Measurements from ENCODE around the gene SLC2A11.
A peak's percentile ranks its signal among the peaks of the same experiment; 100 is the strongest.

Gene SLC2A11

GRCh38 chr22:23832226-23833016 lies 25.3 kb upstream of the SLC2A11 start:
- Histone ChIP-seq H3K27ac (ENCODE audit: low read depth in 2 of 2, low read length in 2 of 2) (no peak overlapping the region), H3K4me3 (ENCODE audit: low read length in 2 of 2) (no peak overlapping the region), H3K4me1 (ENCODE audit: control insufficient read depth in 2 of 2, insufficient read depth in 2 of 2, low read length in 2 of 2) (peaks cover 0 to under 1% of the 10 kb centered on the region in 2 donors), H3K9me3 (ENCODE audit: control insufficient read depth in 2 of 2, low read length in 2 of 2) (no peaks in the 10 kb centered on the region), H3K27me3 (ENCODE audit: control insufficient read depth in 2 of 2, insufficient read depth in 2 of 2, low read length in 2 of 2) (no peaks in the 10 kb centered on the region), H3K9ac (ENCODE audit: low read depth in 1 of 2, low read length in 2 of 2) (no peak overlapping the region), H3K36me3 (ENCODE audit: control insufficient read depth in 2 of 2, insufficient read depth in 2 of 2, low read length in 2 of 2) (peaks cover 52 to 65% of the 10 kb centered on the region in 2 donors)

- no peak overlapping the region for H3K27ac ChIP-seq (ENCODE audit: low read depth in 2 of 2, low read length in 2 of 2)
- no peak overlapping the region for H3K9ac ChIP-seq (ENCODE audit: low read depth in 1 of 2, low read length in 2 of 2)
- H3K4me1 ChIP-seq (ENCODE audit: control insufficient read depth in 2 of 2, insufficient read depth in 2 of 2, low read length in 2 of 2): peaks cover 4 to 8% of the 10 kb centered on the region in 2 donors
- H3K9me3 ChIP-seq (ENCODE audit: control insufficient read depth in 2 of 2, low read length in 2 of 2): no peaks in the 10 kb centered on the region
- peaks cover 54 to 61% of the 10 kb centered on the region in 2 donors for H3K36me3 ChIP-seq (ENCODE audit: control insufficient read depth in 2 of 2, insufficient read depth in 2 of 2, low read length in 2 of 2)
- H3K4me3 ChIP-seq (ENCODE audit: low read length in 2 of 2): no peak overlapping the region
- H3K27me3 ChIP-seq (ENCODE audit: control insufficient read depth in 2 of 2, insufficient read depth in 2 of 2, low read length in 2 of 2): no peaks in the 10 kb centered on the region
Measured at GRCh38 chr22:23833017-23833751, 24.5 kb upstream of the SLC2A11 start.

GRCh38 chr22:23833911-23834317 lies 23.8 kb upstream of the SLC2A11 start:
- H3K27ac ChIP-seq (ENCODE audit: low read depth in 2 of 2, low read length in 2 of 2): no peak overlapping the region

DNA sequence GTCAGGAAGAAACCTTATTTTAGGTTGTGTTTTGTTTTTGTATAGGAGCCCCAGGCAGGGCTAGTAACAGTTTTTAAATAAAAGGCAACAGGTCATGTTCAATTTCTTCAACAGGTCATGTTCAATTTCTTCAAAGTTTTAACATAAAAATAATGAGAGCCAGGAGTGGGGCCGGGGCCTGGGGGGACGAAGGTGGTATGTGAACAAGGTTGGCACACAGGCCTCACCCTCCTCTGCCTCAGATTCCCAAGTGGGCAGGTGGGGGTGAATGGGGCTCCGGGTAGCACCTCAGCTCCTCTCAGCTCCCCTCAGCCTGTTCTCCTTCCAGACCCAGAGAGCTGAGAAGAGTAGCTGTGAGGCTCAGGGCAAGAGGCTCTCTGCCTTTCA lies 23.3 kb upstream of the SLC2A11 start:
- H3K9ac ChIP-seq (ENCODE audit: low read depth in 1 of 2, low read length in 2 of 2): no peak overlapping the region
- H3K27me3 ChIP-seq (ENCODE audit: control insufficient read depth in 2 of 2, insufficient read depth in 2 of 2, low read length in 2 of 2): no peaks in the 10 kb centered on the region
- H3K36me3 ChIP-seq (ENCODE audit: control insufficient read depth in 2 of 2, insufficient read depth in 2 of 2, low read length in 2 of 2): peaks cover 46 to 51% of the 10 kb centered on the region in 2 donors
- H3K9me3 ChIP-seq (ENCODE audit: control insufficient read depth in 2 of 2, low read length in 2 of 2): no peaks in the 10 kb centered on the region
- H3K4me1 ChIP-seq (ENCODE audit: control insufficient read depth in 2 of 2, insufficient read depth in 2 of 2, low read length in 2 of 2): peaks cover 8 to 9% of the 10 kb centered on the region in 2 donors
- no peak overlapping the region for H3K27ac ChIP-seq (ENCODE audit: low read depth in 2 of 2, low read length in 2 of 2)
- H3K4me3 ChIP-seq (ENCODE audit: low read length in 2 of 2): no peak overlapping the region

More at GRCh38 chr22:23833911-23834317, 23.8 kb upstream of the SLC2A11 start:
- Histone ChIP-seq H3K9ac (ENCODE audit: low read depth in 1 of 2, low read length in 2 of 2) (no peak overlapping the region), H3K36me3 (ENCODE audit: control insufficient read depth in 2 of 2, insufficient read depth in 2 of 2, low read length in 2 of 2) (peaks cover 49 to 56% of the 10 kb centered on the region in 2 donors), H3K4me1 (ENCODE audit: control insufficient read depth in 2 of 2, insufficient read depth in 2 of 2, low read length in 2 of 2) (peaks cover 7 to 9% of the 10 kb centered on the region in 2 donors), H3K4me3 (ENCODE audit: low read length in 2 of 2) (no peak overlapping the region), H3K9me3 (ENCODE audit: control insufficient read depth in 2 of 2, low read length in 2 of 2) (no peaks in the 10 kb centered on the region), H3K27me3 (ENCODE audit: control insufficient read depth in 2 of 2, insufficient read depth in 2 of 2, low read length in 2 of 2) (no peaks in the 10 kb centered on the region)

DNA sequence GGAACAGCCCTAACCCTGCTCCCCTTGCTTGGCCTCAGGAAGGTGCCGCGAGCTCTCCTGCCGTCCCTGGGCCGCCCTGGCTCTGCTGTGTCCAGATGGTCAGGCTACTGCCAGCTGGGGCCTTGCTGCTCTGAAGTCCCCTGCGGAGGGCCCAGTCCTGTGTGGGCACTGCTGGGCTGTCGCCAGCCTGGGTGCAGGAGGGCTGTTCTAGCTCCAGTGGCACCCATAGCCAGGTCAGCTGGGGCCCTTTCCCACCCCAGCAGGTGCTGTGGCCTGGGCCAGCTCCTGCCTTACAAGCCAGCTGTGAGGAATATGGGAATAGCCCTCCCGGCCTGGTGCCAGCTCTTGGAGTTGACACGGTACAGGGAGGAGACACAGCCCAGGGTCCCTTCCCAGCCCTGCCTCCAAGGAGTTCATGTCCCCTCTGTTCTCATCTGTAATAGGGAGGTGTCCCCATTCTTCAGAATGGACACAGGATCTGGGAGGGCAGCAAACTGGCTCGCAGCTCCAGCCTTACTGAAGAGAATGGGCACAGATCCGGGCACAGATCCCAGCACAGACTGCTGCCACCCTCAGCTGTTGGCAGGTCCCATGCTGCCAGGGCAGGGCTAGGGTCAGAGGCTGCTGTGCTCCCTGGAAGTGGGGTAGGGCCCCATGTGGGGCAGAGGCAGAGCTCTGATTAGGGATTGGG lies 22.7 kb upstream of the SLC2A11 start:
- Histone ChIP-seq H3K4me1 (ENCODE audit: control insufficient read depth in 2 of 2, insufficient read depth in 2 of 2, low read length in 2 of 2) (peaks cover 8 to 9% of the 10 kb centered on the region in 2 donors), H3K9me3 (ENCODE audit: control insufficient read depth in 2 of 2, low read length in 2 of 2) (no peaks in the 10 kb centered on the region), H3K4me3 (ENCODE audit: low read length in 2 of 2) (no peak overlapping the region), H3K36me3 (ENCODE audit: control insufficient read depth in 2 of 2, insufficient read depth in 2 of 2, low read length in 2 of 2) (peaks cover 46 to 48% of the 10 kb centered on the region in 2 donors), H3K27ac (ENCODE audit: low read depth in 2 of 2, low read length in 2 of 2) (no peak overlapping the region), H3K9ac (ENCODE audit: low read depth in 1 of 2, low read length in 2 of 2) (no peak overlapping the region), H3K27me3 (ENCODE audit: control insufficient read depth in 2 of 2, insufficient read depth in 2 of 2, low read length in 2 of 2) (no peaks in the 10 kb centered on the region)

DNA sequence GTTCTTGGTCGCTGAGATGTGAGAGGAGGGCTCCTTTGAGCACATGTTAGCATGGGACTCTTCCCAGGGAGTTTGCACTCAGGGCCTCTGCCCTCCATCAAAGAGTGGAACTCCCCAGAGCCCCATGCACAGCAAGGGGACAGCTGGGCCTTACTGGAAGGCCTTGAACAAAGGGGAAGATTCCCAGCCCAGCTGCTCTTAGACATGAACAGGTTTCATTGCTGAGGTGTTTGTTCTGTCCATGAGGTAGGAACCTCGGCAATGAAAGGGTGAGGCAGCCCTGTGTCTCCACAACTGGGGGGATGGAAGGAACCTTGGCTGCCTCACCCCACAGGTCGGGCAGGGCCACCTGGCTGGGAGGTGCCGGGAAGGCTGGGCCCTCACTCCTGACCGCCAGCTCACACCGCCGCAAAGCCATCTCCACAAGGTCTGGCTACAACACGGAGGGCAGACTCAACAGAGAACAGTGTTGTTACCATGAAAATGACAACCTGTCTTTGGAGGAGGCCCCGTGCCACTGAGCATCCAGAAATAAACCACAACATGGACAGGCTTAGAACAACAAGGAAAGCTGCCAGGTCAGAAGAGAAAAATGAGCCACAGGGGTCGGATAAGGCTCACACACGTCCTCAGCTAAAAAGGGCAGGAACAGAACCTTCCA lies 22.1 kb upstream of the SLC2A11 start:
- Histone ChIP-seq H3K4me1 (ENCODE audit: control insufficient read depth in 2 of 2, insufficient read depth in 2 of 2, low read length in 2 of 2) (peaks cover 8 to 9% of the 10 kb centered on the region in 2 donors), H3K9ac (ENCODE audit: low read depth in 1 of 2, low read length in 2 of 2) (no peak overlapping the region), H3K27me3 (ENCODE audit: control insufficient read depth in 2 of 2, insufficient read depth in 2 of 2, low read length in 2 of 2) (no peaks in the 10 kb centered on the region), H3K4me3 (ENCODE audit: low read length in 2 of 2) (no peak overlapping the region), H3K36me3 (ENCODE audit: control insufficient read depth in 2 of 2, insufficient read depth in 2 of 2, low read length in 2 of 2) (peaks cover 44 to 48% of the 10 kb centered on the region in 2 donors), H3K27ac (ENCODE audit: low read depth in 2 of 2, low read length in 2 of 2) (no peak overlapping the region), H3K9me3 (ENCODE audit: control insufficient read depth in 2 of 2, low read length in 2 of 2) (no peaks in the 10 kb centered on the region)

GRCh38 chr22:23836281-23836680 lies 21.4 kb upstream of the SLC2A11 start:
- Histone ChIP-seq H3K9ac (ENCODE audit: low read depth in 1 of 2, low read length in 2 of 2) (no peak overlapping the region), H3K27ac (ENCODE audit: low read depth in 2 of 2, low read length in 2 of 2) (peak overlapping the region in 1 of 2 donors; percentile 9), H3K27me3 (ENCODE audit: control insufficient read depth in 2 of 2, insufficient read depth in 2 of 2, low read length in 2 of 2) (no peaks in the 10 kb centered on the region), H3K9me3 (ENCODE audit: control insufficient read depth in 2 of 2, low read length in 2 of 2) (no peaks in the 10 kb centered on the region), H3K4me3 (ENCODE audit: low read length in 2 of 2) (no peak overlapping the region), H3K36me3 (ENCODE audit: control insufficient read depth in 2 of 2, insufficient read depth in 2 of 2, low read length in 2 of 2) (peaks cover 39 to 43% of the 10 kb centered on the region in 2 donors), H3K4me1 (ENCODE audit: control insufficient read depth in 2 of 2, insufficient read depth in 2 of 2, low read length in 2 of 2) (peaks cover 8 to 9% of the 10 kb centered on the region in 2 donors)

DNA sequence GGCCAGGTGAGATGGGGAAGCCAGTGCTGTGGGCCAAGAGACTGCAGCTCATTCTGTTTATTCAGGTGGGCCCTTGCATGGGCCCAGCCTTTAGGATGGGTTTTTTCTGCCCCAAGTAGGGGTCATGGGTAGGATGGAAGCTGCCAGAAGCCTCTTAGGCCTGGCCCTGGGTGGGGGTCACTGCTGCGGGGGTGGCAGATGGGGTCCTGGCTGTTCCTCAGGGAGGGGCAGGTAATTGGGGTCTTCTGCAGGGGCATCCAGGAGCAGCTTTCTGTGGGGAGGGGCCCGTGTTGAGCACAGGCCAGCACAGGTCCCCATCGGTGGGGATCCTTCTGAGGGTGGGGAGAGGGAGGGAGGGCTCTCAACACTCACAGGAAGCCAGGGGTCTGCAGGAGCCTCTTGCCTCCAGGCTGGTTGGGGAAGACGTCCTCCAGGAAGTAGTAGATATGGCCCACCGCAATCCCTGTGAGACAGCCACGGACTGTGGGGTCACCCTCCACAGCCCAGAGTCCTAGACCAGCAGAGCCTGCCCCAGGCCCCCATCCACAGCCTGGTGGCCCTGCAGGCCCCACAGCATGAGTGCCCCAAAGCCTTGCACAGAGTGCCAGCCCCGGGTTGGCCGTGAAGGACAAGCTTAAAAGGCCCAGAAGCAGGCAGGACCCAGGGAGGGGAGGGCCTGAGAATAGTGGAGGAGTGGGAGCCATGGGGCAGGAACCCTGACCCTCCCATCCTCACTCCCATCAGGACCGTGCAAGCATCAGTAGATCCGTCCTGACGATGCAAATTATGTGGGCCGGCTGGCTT lies 20.8 kb upstream of the SLC2A11 start:
- no peaks in the 10 kb centered on the region for H3K27me3 ChIP-seq (ENCODE audit: control insufficient read depth in 2 of 2, insufficient read depth in 2 of 2, low read length in 2 of 2)
- peaks cover 35 to 37% of the 10 kb centered on the region in 2 donors for H3K36me3 ChIP-seq (ENCODE audit: control insufficient read depth in 2 of 2, insufficient read depth in 2 of 2, low read length in 2 of 2)
- H3K9me3 ChIP-seq (ENCODE audit: control insufficient read depth in 2 of 2, low read length in 2 of 2): no peaks in the 10 kb centered on the region
- peak overlapping the region in 1 of 2 donors; percentile 9 for H3K27ac ChIP-seq (ENCODE audit: low read depth in 2 of 2, low read length in 2 of 2)
- no peak overlapping the region for H3K9ac ChIP-seq (ENCODE audit: low read depth in 1 of 2, low read length in 2 of 2)
- H3K4me1 ChIP-seq (ENCODE audit: control insufficient read depth in 2 of 2, insufficient read depth in 2 of 2, low read length in 2 of 2): peaks cover 8 to 9% of the 10 kb centered on the region in 2 donors
- peak overlapping the region; percentile 13 to 71 for H3K4me3 ChIP-seq (ENCODE audit: low read length in 2 of 2)

GRCh38 chr22:23837496-23837859 lies 20.2 kb upstream of the SLC2A11 start:
- peaks cover 8 to 9% of the 10 kb centered on the region in 2 donors for H3K4me1 ChIP-seq (ENCODE audit: control insufficient read depth in 2 of 2, insufficient read depth in 2 of 2, low read length in 2 of 2)
- peaks cover 31 to 35% of the 10 kb centered on the region in 2 donors for H3K36me3 ChIP-seq (ENCODE audit: control insufficient read depth in 2 of 2, insufficient read depth in 2 of 2, low read length in 2 of 2)
- peak overlapping the region; percentile 13 to 71 for H3K4me3 ChIP-seq (ENCODE audit: low read length in 2 of 2)
- H3K27ac ChIP-seq (ENCODE audit: low read depth in 2 of 2, low read length in 2 of 2): peak overlapping the region in 1 of 2 donors; percentile 58
- H3K9ac ChIP-seq (ENCODE audit: low read depth in 1 of 2, low read length in 2 of 2): peak overlapping the region in 1 of 2 donors; percentile 24
- no peaks in the 10 kb centered on the region for H3K27me3 ChIP-seq (ENCODE audit: control insufficient read depth in 2 of 2, insufficient read depth in 2 of 2, low read length in 2 of 2)
- no peaks in the 10 kb centered on the region for H3K9me3 ChIP-seq (ENCODE audit: control insufficient read depth in 2 of 2, low read length in 2 of 2)
